GM23248 (cell line): ENCODE results near the gene DEFB119.

ENCODE experiments used
- EZH2 ChIP-seq: fragments of 200-600 bp; sonication (generic); IDR thresholded peaks from 2 replicates; pipeline ENCODE4 v1.6.1; 2018; ENCODE audit warnings: antibody characterized with exemption, mild to moderate bottlenecking; ENCODE audit not compliant: insufficient read depth, poor library complexity, severe bottlenecking
- EZH2phosphoT487 ChIP-seq: fragments of 200-600 bp; sonication (generic); IDR thresholded peaks from 2 replicates; pipeline ENCODE4 v1.6.1; 2018; ENCODE audit warnings: antibody characterized with exemption, moderate library complexity, mild to moderate bottlenecking, low read depth; ENCODE audit not compliant: insufficient read depth

DNA sequence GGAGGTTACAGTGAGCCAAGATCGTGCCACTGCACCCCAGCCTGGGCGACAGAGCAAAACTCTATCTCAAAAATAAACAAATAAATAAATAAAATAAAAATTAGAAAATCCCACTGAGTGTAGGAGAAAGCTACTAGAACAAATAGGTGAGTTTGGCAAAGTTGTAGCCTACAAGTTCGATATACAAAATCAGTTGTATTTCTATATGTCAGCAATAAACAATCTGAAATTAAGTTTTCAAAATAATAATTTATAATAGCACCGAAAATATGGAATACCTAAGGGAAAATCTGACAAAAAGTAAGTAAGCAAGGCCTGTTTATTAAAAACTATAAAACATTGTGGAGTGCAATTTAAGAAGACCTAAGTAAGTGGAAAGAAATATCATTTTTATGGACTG, 27.1 kb downstream of the DEFB119 start:
- TF ChIP-seq EZH2 (no peak), EZH2phosphoT487 (no peak)
